Measurements from ENCODE around the gene SEMA5A. TPM values are rescaled to one million over a fixed set of nuclear protein-coding genes. Genes with fewer than 3 reads are reported as not detected.

SEMA5A gene
- total RNA-seq, 1 donor, result 57.0 TPM

DNA sequence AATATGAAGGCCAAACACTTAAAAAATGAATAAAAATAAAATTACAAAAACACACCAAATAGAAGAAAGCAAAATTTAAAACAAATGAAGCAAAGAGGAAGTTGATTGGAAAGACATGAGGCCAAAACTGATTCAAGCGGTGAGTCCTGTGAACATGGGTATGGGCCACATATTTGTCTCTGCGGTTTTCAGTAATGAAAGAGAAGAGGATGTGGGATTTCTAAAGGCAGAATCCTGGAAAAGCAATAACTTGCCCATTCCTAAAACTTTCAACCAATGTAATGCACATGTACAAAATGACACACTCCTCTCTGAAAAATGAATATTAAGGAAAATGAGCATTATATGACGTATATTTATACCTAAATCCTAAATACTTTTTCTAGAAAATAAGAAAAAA lies 263.7 kb downstream of the SEMA5A start:
- no peak for DNase-seq (ENCODE audit: low read depth)
- TF ChIP-seq, protein P1, sequence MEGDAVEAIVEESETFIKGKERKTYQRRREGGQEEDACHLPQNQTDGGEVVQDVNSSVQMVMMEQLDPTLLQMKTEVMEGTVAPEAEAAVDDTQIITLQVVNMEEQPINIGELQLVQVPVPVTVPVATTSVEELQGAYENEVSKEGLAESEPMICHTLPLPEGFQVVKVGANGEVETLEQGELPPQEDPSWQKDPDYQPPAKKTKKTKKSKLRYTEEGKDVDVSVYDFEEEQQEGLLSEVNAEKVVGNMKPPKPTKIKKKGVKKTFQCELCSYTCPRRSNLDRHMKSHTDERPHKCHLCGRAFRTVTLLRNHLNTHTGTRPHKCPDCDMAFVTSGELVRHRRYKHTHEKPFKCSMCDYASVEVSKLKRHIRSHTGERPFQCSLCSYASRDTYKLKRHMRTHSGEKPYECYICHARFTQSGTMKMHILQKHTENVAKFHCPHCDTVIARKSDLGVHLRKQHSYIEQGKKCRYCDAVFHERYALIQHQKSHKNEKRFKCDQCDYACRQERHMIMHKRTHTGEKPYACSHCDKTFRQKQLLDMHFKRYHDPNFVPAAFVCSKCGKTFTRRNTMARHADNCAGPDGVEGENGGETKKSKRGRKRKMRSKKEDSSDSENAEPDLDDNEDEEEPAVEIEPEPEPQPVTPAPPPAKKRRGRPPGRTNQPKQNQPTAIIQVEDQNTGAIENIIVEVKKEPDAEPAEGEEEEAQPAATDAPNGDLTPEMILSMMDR (IDR thresholded peaks at IDR 0.05; ENCODE audit: insufficient read depth, low read length), result no peak

GRCh38 chr5:9279774-9280173 lies 266.1 kb downstream of the SEMA5A start:
- no peak for DNase-seq (ENCODE audit: low read depth)
- H3K4me3 ChIP-seq (ENCODE audit: low read depth, low read length), result no peak overlapping the region
- TF ChIP-seq, protein P1 (IDR thresholded peaks at IDR 0.05; ENCODE audit: insufficient read depth, low read length), result no peak

More for the DNA sequence above, 263.7 kb downstream of the SEMA5A start:
- H3K4me3 ChIP-seq (ENCODE audit: low read depth, low read length), result no peak overlapping the region

DNA sequence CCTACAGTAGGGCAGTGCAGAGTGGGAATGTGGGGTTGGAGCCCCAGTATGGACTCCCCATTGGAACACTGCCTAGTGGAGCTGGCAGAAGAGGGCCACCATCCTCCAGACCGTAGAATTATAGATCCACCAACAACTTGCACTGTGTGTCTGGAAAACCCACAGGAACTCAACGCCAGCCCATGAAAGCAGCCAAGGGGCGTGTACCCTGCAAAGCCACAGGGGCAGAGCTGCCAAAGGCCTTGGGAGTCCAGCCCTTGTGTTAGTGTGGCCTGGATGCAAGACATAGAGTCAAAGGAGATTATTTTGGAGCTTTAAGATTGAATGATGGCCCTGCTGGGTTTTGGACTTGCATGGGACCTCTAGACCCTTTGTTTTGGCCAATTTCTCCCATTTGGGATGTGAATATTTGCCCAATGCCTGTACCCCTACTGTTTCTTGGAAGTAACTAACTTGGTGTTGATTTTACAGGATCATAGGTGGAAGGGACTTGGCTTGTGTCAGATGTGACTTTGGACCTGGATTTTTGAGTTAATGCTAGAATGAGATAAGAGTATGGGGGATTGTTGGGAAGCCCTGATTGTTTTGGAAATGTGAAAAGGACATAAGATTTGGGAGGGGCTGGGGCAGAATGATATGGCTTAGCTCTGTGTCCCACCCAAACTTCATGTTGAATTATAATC lies 266.8 kb downstream of the SEMA5A start:
- TF ChIP-seq, protein P1 (IDR thresholded peaks at IDR 0.05; ENCODE audit: insufficient read depth, low read length), result no peak
- DNase-seq (ENCODE audit: low read depth), result no peak
- H3K4me3 ChIP-seq (ENCODE audit: low read depth, low read length), result no peak overlapping the region

DNA sequence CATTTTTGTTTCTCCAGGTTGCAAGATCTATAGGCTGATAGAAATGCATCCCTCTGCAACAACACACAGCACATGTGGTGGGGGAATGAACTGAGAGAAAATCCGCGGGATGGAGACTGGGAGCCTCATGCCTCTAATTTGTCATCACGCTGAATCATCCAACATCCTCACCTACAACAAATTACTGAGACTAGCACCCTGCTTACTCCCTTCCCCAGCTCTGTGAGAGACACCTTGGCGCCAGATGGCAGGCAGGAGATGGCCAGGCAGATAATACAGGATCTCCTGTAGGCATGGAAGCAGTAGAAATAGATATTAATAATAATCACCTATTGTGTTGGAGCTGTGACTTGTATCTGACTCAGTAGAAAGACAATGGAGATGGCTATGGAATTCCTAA lies 276.9 kb downstream of the SEMA5A start:
- TF ChIP-seq, protein P1 (IDR thresholded peaks at IDR 0.05; ENCODE audit: insufficient read depth, low read length), result no peak
- no peak for DNase-seq (ENCODE audit: low read depth)
- H3K4me3 ChIP-seq (ENCODE audit: low read depth, low read length), result no peak overlapping the region

- no peak overlapping the region for H3K4me3 ChIP-seq (ENCODE audit: low read depth, low read length)
- no peak for DNase-seq (ENCODE audit: low read depth)
- TF ChIP-seq, protein P1 (IDR thresholded peaks at IDR 0.05; ENCODE audit: insufficient read depth, low read length), result no peak
Measured at GRCh38 chr5:9268226-9268625, 277.6 kb downstream of the SEMA5A start.

GRCh38 chr5:9265441-9266287 lies 280.2 kb downstream of the SEMA5A start:
- DNase-seq (ENCODE audit: low read depth), result peak; percentile 69
- no peak overlapping the region for H3K4me3 ChIP-seq (ENCODE audit: low read depth, low read length)
- TF ChIP-seq, protein P1 (IDR thresholded peaks at IDR 0.05; ENCODE audit: insufficient read depth, low read length), result no peak

All from fibroblast of the aortic adventitia (primary cell).